DMS53 treated with DMSO at 0.1 percent for 48 hours (cell line): Measurements from ENCODE around the gene HOATZ.

Experiments
- DNase-seq: peaks from one replicate; lab custom pipeline; 2025; ENCODE audit not compliant: unreplicated experiment; lab: John Stamatoyannopoulos, UW

Gene HOATZ

DNA sequence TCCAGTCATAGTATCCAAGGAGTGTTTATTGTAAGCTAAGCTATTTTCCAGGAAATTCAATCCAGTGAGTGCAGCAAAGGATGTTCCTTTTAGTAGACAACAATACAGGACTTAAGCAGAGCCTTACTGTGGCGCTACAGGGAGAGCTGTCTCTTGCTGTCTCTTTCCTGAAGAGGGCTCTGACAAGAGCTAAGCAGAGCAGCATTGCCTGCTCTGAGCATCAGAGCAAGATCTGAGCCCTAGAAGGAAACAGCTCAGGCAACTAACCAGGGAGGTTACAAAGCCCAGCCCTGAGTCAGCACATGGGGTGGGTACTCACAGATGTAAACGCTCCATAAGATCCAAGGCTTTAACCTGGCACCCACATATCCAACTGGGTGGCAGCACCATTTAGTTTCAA lies 33.9 kb downstream of the HOATZ start:
- DNase-seq, result no peak

DNA sequence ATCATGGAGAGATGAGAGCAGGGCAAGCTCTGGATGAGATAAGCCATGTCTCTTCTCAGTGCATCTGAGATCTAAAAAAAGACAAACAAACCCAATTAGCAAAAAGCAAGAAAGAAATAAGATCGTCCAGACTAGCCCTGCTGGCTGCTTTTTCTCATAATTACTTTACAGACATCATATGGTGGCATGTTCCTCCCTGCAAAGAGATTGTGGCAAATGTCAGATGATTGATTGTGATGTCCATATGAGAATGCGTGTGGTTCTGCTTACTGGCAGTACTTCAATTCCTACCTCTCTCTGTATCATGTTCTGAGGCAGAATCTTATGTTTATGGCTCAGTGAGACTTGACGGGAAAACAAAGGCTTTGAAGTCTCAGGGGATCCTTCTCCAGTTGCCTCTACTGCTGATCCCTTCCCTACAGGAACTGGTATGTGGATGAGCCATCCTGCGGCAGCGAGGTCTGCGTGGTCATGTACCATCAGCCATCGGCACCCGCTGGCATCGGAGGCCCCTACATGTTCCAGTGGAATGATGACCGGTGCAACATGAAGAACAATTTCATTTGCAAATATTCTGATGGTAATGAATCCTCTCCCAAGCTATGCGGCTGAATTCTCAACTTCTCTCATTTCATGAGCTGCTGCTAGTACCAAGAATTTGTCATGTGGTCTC lies 34.8 kb downstream of the HOATZ start:
- DNase-seq, result no peak

DNA sequence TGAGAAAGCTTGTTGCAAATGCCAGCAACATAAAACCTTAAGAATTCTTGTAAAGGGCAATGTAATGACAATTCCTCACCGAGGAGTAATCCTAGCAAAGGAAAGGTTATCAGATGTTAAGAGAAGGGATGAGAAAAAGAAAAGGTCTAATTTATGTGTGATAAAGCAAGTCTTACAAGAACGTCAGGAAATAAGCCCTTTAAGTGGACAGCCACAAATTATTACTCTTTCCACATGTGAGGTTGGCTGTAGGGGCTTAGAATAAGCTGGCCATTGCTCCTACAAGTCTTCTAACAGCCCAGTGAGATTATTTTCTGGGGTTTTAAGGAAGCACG lies 35.3 kb downstream of the HOATZ start:
- no peak for DNase-seq

DNA sequence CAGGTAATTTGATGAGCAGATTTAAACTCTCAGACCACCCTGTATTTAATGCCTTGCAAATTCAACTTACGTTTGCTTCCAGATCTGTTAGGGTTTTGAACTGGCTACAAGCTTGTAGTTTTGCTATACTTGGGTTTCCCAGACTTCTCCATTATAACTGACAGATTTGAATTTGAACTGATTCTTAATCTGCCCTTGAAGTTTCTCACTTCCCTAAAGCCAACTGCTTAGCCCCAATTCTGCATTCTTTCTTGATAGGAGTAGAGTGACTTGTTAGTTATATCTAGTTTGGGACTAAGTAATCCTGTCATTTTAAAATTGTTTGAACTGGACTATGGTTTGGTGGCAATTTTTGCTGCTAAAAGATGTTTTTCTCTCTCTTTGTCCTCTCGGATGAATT lies 35.7 kb downstream of the HOATZ start:
- no peak for DNase-seq

DNA sequence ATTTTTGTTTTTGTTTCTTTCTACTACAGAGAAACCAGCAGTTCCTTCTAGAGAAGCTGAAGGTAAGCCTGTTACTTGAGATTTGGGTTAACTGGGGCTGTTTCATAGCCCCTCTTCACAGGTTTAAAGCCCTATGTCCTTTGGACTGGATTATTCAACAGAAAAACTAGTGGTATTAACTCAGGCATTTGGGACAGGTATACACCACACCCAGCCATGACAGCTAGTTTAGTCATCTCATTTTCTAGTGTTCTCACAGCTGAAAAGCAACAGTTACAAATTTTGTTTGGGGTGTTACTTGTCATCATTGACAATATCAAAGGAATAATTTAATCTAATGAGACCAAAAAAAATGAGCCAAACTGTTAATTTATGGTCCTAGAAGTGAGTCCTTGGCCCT lies 40.0 kb downstream of the HOATZ start:
- DNase-seq, result no peak

DNA sequence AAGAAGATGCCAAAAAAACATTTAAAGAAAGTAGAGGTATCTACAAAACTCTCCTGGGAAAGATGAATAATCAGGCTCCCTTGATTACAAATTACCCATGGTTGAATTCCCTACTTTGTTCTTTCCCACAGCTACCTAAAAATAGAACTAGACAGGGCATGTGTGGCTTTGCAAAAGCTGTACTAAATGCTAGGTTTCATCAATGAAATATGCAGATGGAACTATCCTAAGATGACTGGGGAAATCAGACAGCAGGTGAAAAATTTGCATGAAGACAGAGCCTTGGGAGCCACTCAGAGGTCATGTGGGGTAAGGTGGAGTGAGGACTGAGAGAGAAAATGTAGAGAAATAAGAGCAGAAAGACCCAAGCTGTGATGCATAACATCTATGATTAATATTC lies 40.7 kb downstream of the HOATZ start:
- no peak for DNase-seq

DNA sequence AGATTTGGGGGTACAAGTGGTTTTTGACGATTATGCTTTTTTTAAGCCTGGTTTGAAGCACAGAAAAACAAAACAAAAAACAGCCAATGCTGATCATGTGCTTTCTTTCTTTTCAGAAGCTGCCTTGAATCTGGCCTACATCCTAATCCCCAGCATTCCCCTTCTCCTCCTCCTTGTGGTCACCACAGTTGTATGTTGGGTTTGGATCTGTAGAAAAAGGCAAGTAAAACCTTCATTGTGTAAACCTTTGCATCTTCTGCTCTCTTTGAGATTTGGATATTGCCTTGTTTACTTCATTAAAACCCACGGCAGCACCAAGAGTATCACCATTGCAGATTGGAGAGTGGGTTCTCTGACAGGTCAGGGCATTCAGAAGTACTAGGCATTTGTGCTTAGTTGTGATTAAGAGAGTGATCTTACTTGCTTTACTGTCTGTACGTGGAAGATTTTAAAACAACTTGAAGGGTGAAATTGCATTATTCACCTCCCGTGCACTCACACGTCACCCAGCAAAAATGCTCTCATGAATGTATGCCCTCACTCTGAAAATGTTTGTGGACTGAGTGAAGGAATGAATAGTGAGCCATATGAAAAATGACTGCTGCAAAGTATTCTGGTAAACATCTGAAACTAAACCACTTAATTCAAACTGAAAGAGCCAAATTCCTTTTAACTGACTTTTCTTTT lies 43.0 kb downstream of the HOATZ start:
- DNase-seq, result no peak

DNA sequence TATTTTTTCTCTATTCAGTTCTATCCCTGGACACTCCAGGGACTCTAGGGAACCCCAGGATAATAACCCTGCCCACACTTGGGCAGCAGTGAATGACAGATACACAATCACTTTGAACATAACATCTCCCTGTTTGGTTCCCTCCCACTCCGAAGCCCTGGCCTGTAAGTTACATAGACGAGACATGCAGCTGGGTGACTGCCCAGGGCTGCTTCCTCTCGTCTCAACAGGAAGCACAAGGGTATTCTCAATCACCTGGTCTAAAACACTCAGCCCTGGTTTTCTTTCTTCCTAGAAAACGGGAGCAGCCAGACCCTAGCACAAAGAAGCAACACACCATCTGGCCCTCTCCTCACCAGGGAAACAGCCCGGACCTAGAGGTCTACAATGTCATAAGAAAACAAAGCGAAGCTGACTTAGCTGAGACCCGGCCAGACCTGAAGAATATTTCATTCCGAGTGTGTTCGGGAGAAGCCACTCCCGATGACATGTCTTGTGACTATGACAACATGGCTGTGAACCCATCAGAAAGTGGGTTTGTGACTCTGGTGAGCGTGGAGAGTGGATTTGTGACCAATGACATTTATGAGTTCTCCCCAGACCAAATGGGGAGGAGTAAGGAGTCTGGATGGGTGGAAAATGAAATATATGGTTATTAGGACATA lies 45.4 kb downstream of the HOATZ start:
- DNase-seq, result no peak

DNA sequence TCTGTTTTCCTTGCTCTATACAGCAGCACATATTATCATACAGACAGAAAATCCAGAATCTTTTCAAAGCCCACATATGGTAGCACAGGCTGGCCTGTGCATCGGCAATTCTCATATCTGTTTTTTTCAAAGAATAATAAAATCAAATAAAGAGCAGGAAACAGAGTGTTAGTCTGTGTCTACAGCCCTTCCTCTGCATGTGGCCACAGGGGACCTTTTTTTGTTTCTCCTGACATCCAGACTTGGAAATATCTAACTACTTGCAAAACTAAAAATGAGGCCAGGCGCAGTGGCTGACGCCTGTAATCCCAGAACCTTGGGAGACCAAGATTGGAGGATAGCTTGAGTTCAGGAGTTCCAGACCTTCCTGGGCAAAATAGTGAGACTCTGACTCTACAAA lies 46.2 kb downstream of the HOATZ start:
- DNase-seq, result no peak

DNA sequence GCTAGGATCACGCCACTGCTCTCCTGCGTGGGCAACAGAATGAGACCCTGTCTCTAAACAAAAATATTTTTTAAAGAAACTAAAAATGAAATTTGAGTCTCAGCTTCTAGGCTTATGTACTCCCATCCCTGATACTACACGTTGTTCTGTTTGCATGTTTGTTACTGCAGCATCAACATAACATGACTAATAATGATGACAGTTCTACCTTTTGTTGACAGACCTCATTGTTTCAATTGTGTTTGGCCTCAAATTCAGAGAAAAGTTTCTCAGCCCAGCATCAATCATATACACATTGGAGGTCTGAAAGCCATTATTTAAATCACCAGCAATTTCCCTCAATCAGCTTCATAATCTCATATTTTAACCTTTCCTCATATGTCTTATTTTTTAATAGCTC lies 46.7 kb downstream of the HOATZ start:
- no peak for DNase-seq

DNA sequence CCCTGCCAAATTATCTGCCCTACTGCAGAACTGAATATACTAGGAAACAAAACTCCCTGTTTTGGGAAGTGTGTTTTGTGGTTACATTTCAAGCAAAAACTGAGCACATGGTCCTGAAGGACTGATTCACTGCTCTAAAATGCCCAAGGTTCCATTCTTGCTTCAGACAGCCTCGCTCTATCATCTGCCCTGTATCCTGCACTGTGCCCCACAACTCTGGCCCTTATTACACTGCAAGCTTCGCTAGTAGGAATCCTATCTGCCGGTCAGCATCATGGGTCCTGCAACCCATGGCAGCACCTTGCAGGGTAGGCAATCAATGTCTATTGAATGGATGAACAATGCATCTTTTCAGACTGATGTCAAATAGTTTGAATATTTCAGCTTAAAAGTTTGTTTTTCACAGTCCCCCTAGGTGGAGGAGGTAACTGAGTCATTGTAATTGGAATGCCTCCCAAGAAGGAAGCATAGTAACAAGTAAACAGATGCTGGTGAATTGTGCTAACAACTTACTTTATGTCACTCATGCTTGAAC lies 47.3 kb downstream of the HOATZ start:
- DNase-seq, result no peak

DNA sequence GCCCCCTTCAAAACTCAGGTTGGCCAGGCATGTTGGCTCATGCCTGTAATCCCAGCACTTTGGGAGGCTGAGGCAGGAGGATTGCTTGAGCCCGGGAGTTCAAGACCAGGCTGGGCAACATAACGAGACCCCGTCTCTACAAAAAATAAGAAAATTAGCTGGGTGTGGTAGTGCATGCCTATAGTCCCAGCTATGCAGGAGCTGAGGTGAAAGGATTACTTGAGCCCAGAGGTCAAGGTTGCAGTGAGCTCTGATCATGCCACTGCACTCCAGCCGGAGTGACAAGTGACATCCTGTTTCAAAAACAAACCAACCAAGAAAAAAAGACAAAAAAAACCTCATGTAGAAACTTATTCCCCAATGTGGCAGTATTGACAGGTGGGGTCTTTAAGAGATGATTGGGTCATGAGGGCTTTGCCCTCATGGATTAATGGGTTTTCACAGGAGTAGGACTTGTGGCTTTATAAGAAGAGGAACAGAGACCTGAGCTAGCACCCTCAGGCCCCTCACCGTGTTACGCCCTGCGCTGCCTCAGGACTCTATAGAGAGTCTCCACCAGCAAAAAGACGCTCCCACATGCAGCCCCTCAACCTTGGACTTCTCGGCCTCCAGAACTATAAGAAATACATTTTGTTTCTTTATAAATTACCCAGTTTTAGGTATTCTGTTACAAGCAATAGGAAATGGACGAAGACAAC lies 48.3 kb downstream of the HOATZ start:
- DNase-seq, result no peak

DNA sequence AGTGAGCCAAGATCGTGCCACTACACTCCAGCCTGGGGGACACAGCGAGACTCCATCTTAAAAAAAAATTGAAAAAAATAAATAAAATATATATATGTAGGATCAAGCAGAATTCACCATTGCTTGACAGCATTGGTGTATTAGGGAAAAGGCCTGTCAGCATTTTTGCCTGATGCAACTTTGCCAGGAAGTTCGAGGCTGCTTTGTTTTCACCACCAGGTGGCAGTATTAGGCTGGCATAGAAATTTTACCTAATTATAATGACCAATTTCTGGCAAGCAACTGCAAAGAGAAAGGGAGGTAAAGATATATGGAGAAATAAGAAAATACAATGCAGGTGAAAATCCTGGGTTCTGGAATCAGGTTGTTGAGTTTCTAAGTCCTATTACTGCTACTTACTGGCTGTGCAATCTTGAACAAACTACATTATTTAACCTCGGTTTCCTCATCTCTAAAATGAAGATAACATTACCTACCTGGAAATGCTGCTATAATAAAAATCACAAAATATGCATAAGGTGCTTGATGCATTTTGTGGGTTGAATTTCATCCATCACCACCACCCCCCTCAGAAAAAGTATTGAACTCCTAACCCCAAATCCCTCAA lies 50.6 kb downstream of the HOATZ start:
- peak; percentile 61 for DNase-seq

DNA sequence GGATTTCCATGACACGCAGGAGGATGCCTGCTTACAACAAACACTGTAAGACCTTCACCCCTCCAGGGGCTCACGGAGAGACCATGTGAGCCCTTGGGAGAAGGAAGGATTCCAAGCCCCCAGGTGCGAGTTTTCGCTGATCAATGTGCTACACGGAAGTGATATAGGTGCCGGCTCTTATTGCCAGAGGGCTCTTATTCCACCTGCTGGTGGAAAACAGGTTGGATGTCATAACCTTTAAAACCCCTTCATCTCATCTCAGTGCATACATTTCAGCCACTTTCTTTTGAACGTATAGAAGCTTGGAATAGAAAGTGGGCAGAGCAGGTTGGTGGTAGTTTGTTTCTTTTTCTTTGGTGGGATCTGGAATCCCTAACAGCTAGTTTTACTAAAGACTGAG lies 51.7 kb downstream of the HOATZ start:
- no peak for DNase-seq

DNA sequence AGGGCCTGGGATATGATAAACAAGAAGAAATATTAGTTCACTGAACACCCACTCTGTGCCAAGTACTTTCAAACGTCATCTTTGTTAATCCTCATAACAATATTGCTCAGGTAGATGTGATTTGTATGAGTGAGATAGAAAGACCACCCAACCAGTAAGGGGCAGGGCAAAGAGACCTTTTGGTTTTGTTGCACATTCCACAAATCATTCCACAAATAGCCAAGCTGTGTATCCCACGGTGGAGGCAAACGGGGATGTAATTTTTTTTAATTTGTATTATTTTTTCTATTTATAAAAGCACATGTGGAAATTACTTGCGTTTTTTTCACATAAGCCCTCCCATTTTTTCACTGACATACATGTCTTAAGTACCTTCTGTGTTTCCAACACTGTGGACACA lies 54.9 kb downstream of the HOATZ start:
- DNase-seq, result no peak

DNA sequence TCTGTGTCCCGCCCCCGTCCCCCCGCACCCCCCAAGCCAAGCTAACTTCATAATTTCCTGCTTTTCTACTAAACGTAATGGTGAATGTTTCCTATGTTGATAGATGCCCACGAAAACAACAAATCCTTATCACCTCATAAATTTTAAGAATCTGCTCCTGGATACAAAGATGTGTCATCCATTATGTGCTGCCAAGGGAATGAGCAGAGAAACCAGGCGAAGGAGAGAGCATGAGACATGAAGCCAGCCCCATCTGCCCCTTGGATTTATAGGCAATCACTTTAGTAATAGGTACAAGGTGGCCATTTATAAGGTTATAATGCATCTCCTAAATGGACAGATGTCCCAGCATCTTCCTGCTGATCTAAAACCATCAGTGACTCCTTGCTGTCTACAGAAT lies 56.2 kb downstream of the HOATZ start:
- no peak for DNase-seq

DNA sequence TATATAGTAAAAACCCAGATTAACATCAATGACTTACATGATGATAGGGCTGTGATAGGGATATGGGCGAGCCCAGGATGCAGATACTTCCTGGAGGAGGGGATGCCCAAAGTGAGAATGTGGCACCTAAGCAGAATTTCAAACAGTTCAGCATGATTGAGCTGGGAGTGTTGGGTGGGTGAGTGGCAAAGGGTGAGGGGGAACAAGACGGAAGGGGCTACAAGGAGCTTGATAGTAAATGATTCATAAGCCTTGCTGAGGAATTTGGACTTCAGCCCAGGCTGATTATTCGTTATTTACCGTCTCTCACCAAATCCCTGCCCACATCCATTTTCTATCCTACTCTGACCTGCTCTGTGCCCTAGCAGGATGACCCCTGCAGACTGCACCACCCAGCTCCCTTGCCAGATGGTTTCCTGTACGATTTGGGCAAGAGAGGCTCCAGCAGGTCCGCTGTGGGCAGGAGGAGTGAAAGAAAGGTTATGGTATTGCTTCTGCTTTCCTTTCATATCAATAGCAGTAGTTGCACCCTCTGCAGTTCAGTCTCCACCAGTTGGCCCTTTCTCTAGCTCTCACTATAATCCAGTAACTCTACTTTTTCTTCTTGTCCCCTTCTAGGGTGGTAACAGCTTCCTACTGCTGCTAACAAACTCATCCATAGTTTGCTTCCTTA lies 57.4 kb downstream of the HOATZ start:
- no peak for DNase-seq

DNA sequence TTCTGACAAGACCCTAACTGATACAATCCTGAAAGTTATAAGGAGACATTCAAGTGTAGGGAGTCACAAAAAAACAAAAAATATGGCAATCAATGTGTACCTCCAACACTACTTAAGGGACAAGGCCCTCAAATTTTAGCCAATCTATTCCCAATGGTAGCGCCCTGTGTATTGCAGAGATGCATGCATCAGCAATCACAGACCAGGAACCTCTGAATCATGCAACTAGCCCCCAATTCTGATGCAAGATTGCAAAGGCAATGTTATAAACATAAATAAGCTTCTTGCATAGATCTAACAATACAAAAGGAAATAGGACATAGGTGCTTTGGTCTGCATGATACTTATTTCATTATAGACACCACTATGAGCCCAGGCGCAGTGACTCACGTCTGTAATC lies 58.0 kb downstream of the HOATZ start:
- DNase-seq, result no peak

DNA sequence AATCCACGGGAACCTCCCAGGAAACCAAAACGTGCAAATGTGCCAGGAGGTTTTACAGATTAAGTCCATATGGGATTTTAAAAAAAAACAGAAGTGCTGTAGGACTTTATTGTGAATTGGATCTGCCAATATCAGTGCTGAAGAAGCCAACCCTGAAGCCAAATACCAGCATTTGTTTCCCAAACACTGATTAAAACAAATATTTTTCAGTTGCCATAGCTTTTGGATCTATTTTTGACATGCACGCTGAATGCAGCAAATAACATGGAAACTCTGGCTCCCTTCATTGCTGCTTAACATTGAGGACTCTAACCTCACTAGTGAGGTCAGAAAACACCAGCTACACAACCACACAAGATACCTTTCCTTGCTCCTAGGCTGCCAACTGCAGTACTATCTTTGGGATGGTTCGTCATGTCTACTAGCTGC lies 59.3 kb downstream of the HOATZ start:
- no peak for DNase-seq

DNA sequence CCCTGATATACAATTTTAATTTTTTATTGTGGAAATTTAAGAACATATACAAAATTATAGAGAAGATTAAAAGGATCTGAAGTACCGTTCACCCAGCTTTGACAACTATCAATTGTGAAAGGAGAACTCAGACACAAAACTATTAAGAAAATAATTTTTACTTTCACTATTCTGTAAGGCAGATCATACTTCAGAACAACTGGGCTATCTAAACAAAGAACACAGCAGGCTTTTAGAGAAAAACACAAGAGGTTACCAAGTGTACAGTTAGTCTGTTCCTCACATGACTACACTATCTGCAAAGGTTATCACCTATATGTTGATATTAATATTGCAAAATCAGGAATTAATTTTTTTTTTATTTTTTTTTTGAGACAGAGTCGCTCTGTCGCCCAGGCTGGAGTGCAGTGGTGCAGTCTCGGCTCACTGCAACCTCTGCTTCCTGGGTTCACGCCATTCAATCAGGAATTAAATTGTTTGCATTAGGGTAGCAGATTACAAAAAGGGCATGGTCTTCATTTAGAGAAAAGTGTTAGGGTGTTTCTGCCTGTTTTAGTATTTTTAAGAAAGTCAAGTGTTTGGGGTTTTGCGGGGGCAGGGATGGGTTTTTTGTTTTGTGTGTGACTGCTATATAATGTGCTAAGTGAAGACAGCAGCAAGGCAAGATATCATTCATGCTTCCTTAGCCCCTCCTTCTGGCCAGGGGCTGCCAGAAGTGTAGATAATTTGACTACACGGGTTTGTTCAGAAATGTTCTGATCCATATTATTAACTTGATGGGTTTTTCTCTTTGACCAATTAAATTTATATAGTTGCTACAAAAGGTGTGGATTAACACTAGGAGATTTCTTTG lies 60.0 kb downstream of the HOATZ start:
- DNase-seq, result no peak
